ENCODE results near the gene LEKR1. TPM values are rescaled to one million over a fixed set of nuclear protein-coding genes. Genes with fewer than 3 reads are reported as not detected.
"Not testable (repeated sequence)": the region's sequence is repeated elsewhere in the genome, so short reads cannot be mapped to it uniquely, and the experiment has no call there.

The LEKR1 gene
- total RNA-seq, 4 donors from 2014 or later = 0.30 to 3.7 (median 2.7) TPM

DNA sequence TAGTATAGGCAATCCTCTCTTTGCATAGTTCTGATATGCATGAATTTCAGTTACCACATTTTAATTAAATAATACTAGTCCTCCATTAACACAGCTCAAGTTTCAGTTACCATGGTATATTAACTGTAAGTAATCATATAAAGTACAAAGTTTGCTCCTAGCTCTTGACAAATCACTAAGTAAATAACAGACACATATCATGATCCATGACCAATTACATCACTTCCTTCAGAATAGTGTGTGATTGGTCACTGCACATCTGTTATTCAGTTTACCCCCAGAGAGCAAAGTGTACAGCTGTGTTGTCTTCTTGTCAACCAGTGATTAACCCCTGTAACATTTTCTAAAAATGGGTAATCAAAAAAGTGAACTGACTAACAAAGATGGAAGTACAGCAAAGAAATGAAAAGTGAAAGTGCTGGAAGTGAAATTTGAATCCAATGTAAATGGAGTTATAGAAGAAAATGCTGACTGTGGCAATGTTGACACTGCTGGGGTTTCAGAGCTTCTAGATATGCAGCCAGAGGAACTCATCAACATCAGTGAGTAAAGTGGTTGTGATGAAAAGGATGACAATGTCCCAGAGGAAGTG is 30.2 kb upstream of the LEKR1 start:
- peaks cover 0 to 3% (median 0%) of the 10 kb centered on the region in 4 donors for H3K9me3 ChIP-seq
- H3K27me3 ChIP-seq = no peaks in the 10 kb centered on the region
- no peaks in the 10 kb centered on the region for H3K36me3 ChIP-seq
- H3K4me1 ChIP-seq = peaks cover 0 to 11% (median 2%) of the 10 kb centered on the region in 4 donors
- DNase-seq (ENCODE audit: low spot score in 2 of 2) = no peak
- no peak overlapping the region for H3K4me3 ChIP-seq
- TF ChIP-seq, protein P1, sequence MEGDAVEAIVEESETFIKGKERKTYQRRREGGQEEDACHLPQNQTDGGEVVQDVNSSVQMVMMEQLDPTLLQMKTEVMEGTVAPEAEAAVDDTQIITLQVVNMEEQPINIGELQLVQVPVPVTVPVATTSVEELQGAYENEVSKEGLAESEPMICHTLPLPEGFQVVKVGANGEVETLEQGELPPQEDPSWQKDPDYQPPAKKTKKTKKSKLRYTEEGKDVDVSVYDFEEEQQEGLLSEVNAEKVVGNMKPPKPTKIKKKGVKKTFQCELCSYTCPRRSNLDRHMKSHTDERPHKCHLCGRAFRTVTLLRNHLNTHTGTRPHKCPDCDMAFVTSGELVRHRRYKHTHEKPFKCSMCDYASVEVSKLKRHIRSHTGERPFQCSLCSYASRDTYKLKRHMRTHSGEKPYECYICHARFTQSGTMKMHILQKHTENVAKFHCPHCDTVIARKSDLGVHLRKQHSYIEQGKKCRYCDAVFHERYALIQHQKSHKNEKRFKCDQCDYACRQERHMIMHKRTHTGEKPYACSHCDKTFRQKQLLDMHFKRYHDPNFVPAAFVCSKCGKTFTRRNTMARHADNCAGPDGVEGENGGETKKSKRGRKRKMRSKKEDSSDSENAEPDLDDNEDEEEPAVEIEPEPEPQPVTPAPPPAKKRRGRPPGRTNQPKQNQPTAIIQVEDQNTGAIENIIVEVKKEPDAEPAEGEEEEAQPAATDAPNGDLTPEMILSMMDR (IDR thresholded peaks at IDR 0.05) = no peak
- TF ChIP-seq EP300 (IDR thresholded peaks at IDR 0.05) (no peak), POLR2A (IDR thresholded peaks at IDR 0.05) (no peak)
- H3K27ac ChIP-seq = no peak overlapping the region

DNA sequence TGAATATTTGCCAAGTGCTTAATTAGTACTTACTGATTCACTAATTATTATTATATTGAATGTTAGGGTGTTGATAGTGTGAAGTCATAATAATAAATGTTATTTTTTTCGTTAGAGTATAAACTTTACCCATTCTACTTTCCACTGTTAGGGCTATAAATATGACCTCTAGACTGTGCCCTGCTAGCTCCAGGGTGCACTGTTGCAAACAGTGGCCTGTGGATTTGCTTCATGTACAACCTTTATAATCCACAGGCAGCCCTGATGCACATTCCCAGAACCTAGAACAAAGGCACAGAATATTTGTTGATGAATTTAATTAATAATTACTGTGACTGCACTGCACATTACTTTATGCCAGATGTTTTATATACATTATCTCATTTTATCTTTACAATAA is 28.8 kb upstream of the LEKR1 start:
- WGBS, 2 donors = 65 to 89% methylated on average over 1 of the region's 1 CpG
- TF ChIP-seq POLR2A (IDR thresholded peaks at IDR 0.05) = no peak
- TF ChIP-seq, protein P1 (IDR thresholded peaks at IDR 0.05) = no peak
- TF ChIP-seq EP300 (IDR thresholded peaks at IDR 0.05) = no peak

GRCh38 chr3:156800287-156800686 is 25.9 kb upstream of the LEKR1 start:
- H3K36me3 ChIP-seq; H3K4me1 ChIP-seq; H3K27me3 ChIP-seq; DNase-seq (ENCODE audit: low spot score in 2 of 2); H3K27ac ChIP-seq; H3K9me3 ChIP-seq; H3K4me3 ChIP-seq: not testable (repeated sequence)
- 96 to 97% methylated on average over 4 of the region's 4 CpGs for WGBS, 2 donors

More for the DNA sequence above, 28.8 kb upstream of the LEKR1 start:
- Histone ChIP-seq H3K9me3 (peaks cover 0 to 3% (median 0%) of the 10 kb centered on the region in 4 donors), H3K36me3 (no peaks in the 10 kb centered on the region), H3K27ac (no peak overlapping the region), H3K4me1 (peaks cover 0 to 11% (median 2%) of the 10 kb centered on the region in 4 donors), H3K4me3 (no peak overlapping the region), H3K27me3 (no peaks in the 10 kb centered on the region)
- no peak for DNase-seq (ENCODE audit: low spot score in 2 of 2)

DNA sequence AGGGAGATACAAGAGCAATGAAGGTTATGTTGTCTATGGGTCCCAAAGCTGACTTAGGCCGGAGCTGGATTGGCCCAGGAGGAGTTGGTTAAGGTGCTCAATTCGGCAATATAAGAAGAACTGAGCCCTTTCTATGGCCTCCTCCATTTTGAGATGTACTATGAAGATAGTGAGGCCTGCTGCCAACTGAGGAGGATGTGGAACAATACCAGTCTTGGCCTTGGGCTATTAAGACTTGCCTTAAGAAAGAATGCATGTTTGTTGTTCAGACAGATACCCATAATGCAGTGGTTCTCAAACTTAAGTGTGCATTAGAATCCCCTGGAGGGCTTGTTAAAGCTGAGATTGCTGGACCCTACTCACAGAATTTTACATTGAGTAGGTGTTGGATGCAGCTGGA is 24.4 kb upstream of the LEKR1 start:
- H3K36me3 ChIP-seq = no peaks in the 10 kb centered on the region
- TF ChIP-seq EP300 (IDR thresholded peaks at IDR 0.05) (no peak), POLR2A (IDR thresholded peaks at IDR 0.05) (no peak)
- TF ChIP-seq, protein P1 (IDR thresholded peaks at IDR 0.05) = no peak
- no peaks in the 10 kb centered on the region for H3K4me1 ChIP-seq
- H3K9me3 ChIP-seq = peaks cover 0 to 10% (median 0%) of the 10 kb centered on the region in 4 donors
- no peak overlapping the region for H3K27ac ChIP-seq
- DNase-seq (ENCODE audit: low spot score in 2 of 2) = no peak
- 95 to 97% methylated on average over 2 of the region's 2 CpGs for WGBS, 2 donors
- no peaks in the 10 kb centered on the region for H3K27me3 ChIP-seq
- H3K4me3 ChIP-seq = no peak overlapping the region

- no peaks in the 10 kb centered on the region for H3K36me3 ChIP-seq
- H3K4me3 ChIP-seq = no peak overlapping the region
- TF ChIP-seq, protein P1 (IDR thresholded peaks at IDR 0.05) = no peak
- TF ChIP-seq POLR2A (IDR thresholded peaks at IDR 0.05) (no peak), EP300 (IDR thresholded peaks at IDR 0.05) (no peak)
- H3K9me3 ChIP-seq = peaks cover 0 to 10% (median 0%) of the 10 kb centered on the region in 4 donors
- H3K27ac ChIP-seq = no peak overlapping the region
- H3K4me1 ChIP-seq = no peaks in the 10 kb centered on the region
- no peak for DNase-seq (ENCODE audit: low spot score in 2 of 2)
- no peaks in the 10 kb centered on the region for H3K27me3 ChIP-seq
These were observed 23.1 kb upstream of the LEKR1 start for GRCh38 chr3:156802821-156803606.

Data from tibial nerve (tissue), 4 donors.